ENCODE measurements around the gene SHISA2. TPM values are rescaled to one million over a fixed set of nuclear protein-coding genes. Genes with fewer than 3 reads are reported as not detected.

Gene SHISA2
- polyA plus RNA-seq, 4 donors: 19.1 to 67.1 (median 60.7) TPM

GRCh38 chr13:26050568-26051230 lies 1.1 kb downstream of the SHISA2 start:
- DNase-seq (ENCODE audit: low read depth in 4 of 4, low spot score in 3 of 4): no peak

GRCh38 chr13:26048741-26049140 lies 3.1 kb downstream of the SHISA2 start:
- no peak for DNase-seq (ENCODE audit: low read depth in 4 of 4, low spot score in 3 of 4)

- no peak for DNase-seq (ENCODE audit: low read depth in 4 of 4, low spot score in 3 of 4)
These were observed 4.8 kb downstream of the SHISA2 start for GRCh38 chr13:26047040-26047439.

GRCh38 chr13:26046639-26047038 lies 5.2 kb downstream of the SHISA2 start:
- no peak for DNase-seq (ENCODE audit: low read depth in 4 of 4, low spot score in 3 of 4)

- DNase-seq (ENCODE audit: low read depth in 4 of 4, low spot score in 3 of 4): no peak
These were observed 6.7 kb downstream of the SHISA2 start for GRCh38 chr13:26045142-26045541.

- no peak for DNase-seq (ENCODE audit: low read depth in 4 of 4, low spot score in 3 of 4)
These were observed 9.0 kb downstream of the SHISA2 start for GRCh38 chr13:26042785-26043184.

- DNase-seq (ENCODE audit: low read depth in 4 of 4, low spot score in 3 of 4): no peak
These were observed 10.4 kb downstream of the SHISA2 start for GRCh38 chr13:26041444-26041843.

GRCh38 chr13:26038931-26039475 lies 12.8 kb downstream of the SHISA2 start:
- no peak for DNase-seq (ENCODE audit: low read depth in 4 of 4, low spot score in 3 of 4)

- DNase-seq (ENCODE audit: low read depth in 4 of 4, low spot score in 3 of 4): no peak
These were observed 14.5 kb downstream of the SHISA2 start for GRCh38 chr13:26037302-26037701.

- DNase-seq (ENCODE audit: low read depth in 4 of 4, low spot score in 3 of 4): no peak
These were observed 15.4 kb downstream of the SHISA2 start for GRCh38 chr13:26036383-26036782.

GRCh38 chr13:26034018-26034417 lies 17.8 kb downstream of the SHISA2 start:
- no peak for DNase-seq (ENCODE audit: low read depth in 4 of 4, low spot score in 3 of 4)

GRCh38 chr13:26030331-26030730 lies 21.5 kb downstream of the SHISA2 start:
- no peak for DNase-seq (ENCODE audit: low read depth in 4 of 4, low spot score in 3 of 4)

- DNase-seq (ENCODE audit: low read depth in 4 of 4, low spot score in 3 of 4): no peak
These were observed 22.2 kb downstream of the SHISA2 start for GRCh38 chr13:26029581-26030136.

GRCh38 chr13:26026211-26026610 lies 25.6 kb downstream of the SHISA2 start:
- no peak for DNase-seq (ENCODE audit: low read depth in 4 of 4, low spot score in 3 of 4)

GRCh38 chr13:26025771-26026170 lies 26.0 kb downstream of the SHISA2 start:
- DNase-seq (ENCODE audit: low read depth in 4 of 4, low spot score in 3 of 4): no peak

GRCh38 chr13:26025196-26025595 lies 26.6 kb downstream of the SHISA2 start:
- DNase-seq (ENCODE audit: low read depth in 4 of 4, low spot score in 3 of 4): no peak

- DNase-seq (ENCODE audit: low read depth in 4 of 4, low spot score in 3 of 4): no peak
These were observed 27.3 kb downstream of the SHISA2 start for GRCh38 chr13:26024558-26024957.

GRCh38 chr13:26022538-26023292 lies 29.1 kb downstream of the SHISA2 start:
- DNase-seq (ENCODE audit: low read depth in 4 of 4, low spot score in 3 of 4): peak in 1 of 4 donors; percentile 69

GRCh38 chr13:26021956-26022355 lies 29.9 kb downstream of the SHISA2 start:
- no peak for DNase-seq (ENCODE audit: low read depth in 4 of 4, low spot score in 3 of 4)

GRCh38 chr13:26021516-26021915 lies 30.3 kb downstream of the SHISA2 start:
- no peak for DNase-seq (ENCODE audit: low read depth in 4 of 4, low spot score in 3 of 4)

GRCh38 chr13:26020891-26021290 lies 30.9 kb downstream of the SHISA2 start:
- DNase-seq (ENCODE audit: low read depth in 4 of 4, low spot score in 3 of 4): no peak
